Trophoblast cell (in vitro differentiated cells and primary cell): ENCODE results near the gene TPM2.

Experiments
- DNase-seq, 2 donors: peaks; one replicate each; pipeline ENCODE4 v3.0.0-alpha.2; 2016
- H2AFZ ChIP-seq: 2 replicates; pipeline ENCODE4 v1.6.1; 2013; ENCODE audit warnings: low read length, moderate library complexity, mild to moderate bottlenecking; ENCODE audit not compliant: insufficient read depth, poor library complexity
- H2AK5ac ChIP-seq: 2 replicates; pipeline ENCODE4 v1.6.1; 2013; ENCODE audit warnings: mild to moderate bottlenecking, low read length
- H2BK120ac ChIP-seq: 2 replicates; pipeline ENCODE4 v1.6.1; 2013; ENCODE audit warnings: low read length, mild to moderate bottlenecking, moderate library complexity; ENCODE audit not compliant: insufficient read depth, poor library complexity
- H2BK12ac ChIP-seq: 2 replicates; pipeline ENCODE4 v1.6.1; 2013; ENCODE audit warnings: mild to moderate bottlenecking, low read length, moderate library complexity
- H2BK5ac ChIP-seq: 2 replicates; pipeline ENCODE4 v1.6.1; 2013; ENCODE audit warnings: low read length, low read depth, moderate library complexity, mild to moderate bottlenecking; ENCODE audit not compliant: poor library complexity
- H3K14ac ChIP-seq: 2 replicates; pipeline ENCODE4 v1.6.1; 2013; ENCODE audit warnings: mild to moderate bottlenecking, low read length
- H3K18ac ChIP-seq: 2 replicates; pipeline ENCODE4 v1.6.1; 2013; ENCODE audit warnings: mild to moderate bottlenecking, low read length
- H3K23ac ChIP-seq: 2 replicates; pipeline ENCODE4 v1.6.1; 2013; ENCODE audit warnings: low read length
- H3K27ac ChIP-seq: 2 replicates; pipeline ENCODE4 v1.5.1; 2013; ENCODE audit warnings: low read depth, mild to moderate bottlenecking, inconsistent platforms, low read length, moderate library complexity
- H3K27me3 ChIP-seq: 2 replicates; pipeline ENCODE4 v1.6.1; 2013; ENCODE audit warnings: inconsistent platforms, mild to moderate bottlenecking, low read length, moderate library complexity; ENCODE audit not compliant: insufficient read depth
- H3K36me3 ChIP-seq, 2 experiments: 1 replicate in 1 of 2; 2 replicates in 1 of 2; pipeline ENCODE4 v1.6.1; 2013; ENCODE audit warnings: low read length in 2 of 2, mild to moderate bottlenecking in 2 of 2, moderate library complexity in 1 of 2; ENCODE audit not compliant: insufficient read depth in 2 of 2, control insufficient read depth in 1 of 2
- H3K4ac ChIP-seq: 2 replicates; pipeline ENCODE4 v1.6.1; 2013; ENCODE audit warnings: low read depth, mild to moderate bottlenecking, low read length, moderate library complexity
- H3K4me1 ChIP-seq, 2 experiments: 1 replicate in 1 of 2; 2 replicates in 1 of 2; pipeline ENCODE4 v1.6.1; 2013; ENCODE audit warnings: low read length in 2 of 2, mild to moderate bottlenecking in 2 of 2, moderate library complexity in 1 of 2; ENCODE audit not compliant: insufficient read depth in 2 of 2, control insufficient read depth in 1 of 2
- H3K4me2 ChIP-seq: 2 replicates; pipeline ENCODE4 v1.6.1; 2013; ENCODE audit warnings: inconsistent platforms, mild to moderate bottlenecking, low read length, moderate library complexity
- H3K4me3 ChIP-seq: 2 replicates; pipeline ENCODE4 v1.5.1; 2013; ENCODE audit warnings: mild to moderate bottlenecking, low read depth, low read length, inconsistent platforms
- H3K79me1 ChIP-seq: one replicate; pipeline ENCODE4 v1.6.1; 2013; ENCODE audit warnings: low read length
- H3K79me2 ChIP-seq: 2 replicates; pipeline ENCODE4 v1.6.1; 2013; ENCODE audit warnings: low read length, mild to moderate bottlenecking; ENCODE audit not compliant: control insufficient read depth, insufficient read depth, poor library complexity
- H3K9ac ChIP-seq: 2 replicates; pipeline ENCODE4 v1.6.1; 2013; ENCODE audit warnings: mild to moderate bottlenecking, low read length
- H3K9me3 ChIP-seq: 2 replicates; pipeline ENCODE4 v1.6.1; 2013; ENCODE audit warnings: low read depth, mild to moderate bottlenecking, control low read depth, inconsistent platforms, low read length; ENCODE audit not compliant: insufficient read depth
- H4K12ac ChIP-seq: 2 replicates; pipeline ENCODE4 v1.6.1; 2013; ENCODE audit warnings: low read depth, mild to moderate bottlenecking, low read length, moderate library complexity
- H4K8ac ChIP-seq: 2 replicates; pipeline ENCODE4 v1.6.1; 2013; ENCODE audit warnings: low read depth, mild to moderate bottlenecking, low read length, moderate library complexity
- H4K91ac ChIP-seq: one replicate; pipeline ENCODE4 v1.6.1; 2013; ENCODE audit warnings: low read depth, mild to moderate bottlenecking, low read length, moderate library complexity
- WGBS: extraction: QIAGEN DNeasy Blood & Tissue Kit; methylation state at CpG from one replicate; pipeline ENCODE4 v1.1.7; 2013; ENCODE audit warnings: missing lambda C conversion rate; ENCODE audit not compliant: insufficient read length, insufficient coverage; ENCODE audit errors: extremely low coverage; 5-methylcytosine and 5-hydroxymethylcytosine counted together

TPM2 gene

GRCh38 chr9:35708146-35708545, 18.4 kb upstream of the TPM2 start:
- no peak overlapping the region for H2AFZ ChIP-seq
- H3K9me3 ChIP-seq, result peaks cover 1% of the 10 kb centered on the region
- no peaks in the 10 kb centered on the region for H3K4me1 ChIP-seq
- H3K27me3 ChIP-seq, result no peaks in the 10 kb centered on the region
- H3K18ac ChIP-seq, result no peak overlapping the region
- no peak for DNase-seq
- peaks cover 80 to 84% of the 10 kb centered on the region in 2 experiments for H3K36me3 ChIP-seq
- H2AK5ac ChIP-seq, result no peak overlapping the region
- no peak overlapping the region for H3K14ac ChIP-seq
- no peak overlapping the region for H2BK12ac ChIP-seq
- H3K4ac ChIP-seq, result no peak overlapping the region
- no peak overlapping the region for H4K91ac ChIP-seq
- no CpG with 5 or more reads among the region's 4 CpGs for WGBS
- H3K4me3 ChIP-seq, result no peak overlapping the region
- no peaks in the 10 kb centered on the region for H3K79me1 ChIP-seq
- H3K79me2 ChIP-seq, result no peaks in the 10 kb centered on the region
- no peak overlapping the region for H3K27ac ChIP-seq
- H2BK5ac ChIP-seq, result no peak overlapping the region
- H3K9ac ChIP-seq, result no peak overlapping the region
- H3K4me2 ChIP-seq, result no peak overlapping the region
- H4K8ac ChIP-seq, result no peak overlapping the region
- H3K23ac ChIP-seq, result no peak overlapping the region
- H2BK120ac ChIP-seq, result no peak overlapping the region
- no peak overlapping the region for H4K12ac ChIP-seq

GRCh38 chr9:35706951-35707350, 17.2 kb upstream of the TPM2 start:
- no peak overlapping the region for H4K8ac ChIP-seq
- H3K9ac ChIP-seq, result no peak overlapping the region
- no peak for DNase-seq
- no peak overlapping the region for H3K23ac ChIP-seq
- H2BK5ac ChIP-seq, result no peak overlapping the region
- no peak overlapping the region for H2AFZ ChIP-seq
- peaks cover 1% of the 10 kb centered on the region for H3K9me3 ChIP-seq
- H3K4ac ChIP-seq, result no peak overlapping the region
- WGBS, result no CpG with 5 or more reads among the region's 10 CpGs
- H3K27me3 ChIP-seq, result no peaks in the 10 kb centered on the region
- H3K27ac ChIP-seq, result no peak overlapping the region
- no peak overlapping the region for H3K4me2 ChIP-seq
- H3K36me3 ChIP-seq, result peaks cover 77 to 82% of the 10 kb centered on the region in 2 experiments
- no peak overlapping the region for H3K4me3 ChIP-seq
- H4K12ac ChIP-seq, result no peak overlapping the region
- H4K91ac ChIP-seq, result no peak overlapping the region
- no peaks in the 10 kb centered on the region for H3K4me1 ChIP-seq
- no peak overlapping the region for H2BK120ac ChIP-seq
- no peaks in the 10 kb centered on the region for H3K79me2 ChIP-seq
- H3K79me1 ChIP-seq, result no peaks in the 10 kb centered on the region
- no peak overlapping the region for H3K18ac ChIP-seq
- H2AK5ac ChIP-seq, result no peak overlapping the region
- no peak overlapping the region for H2BK12ac ChIP-seq
- H3K14ac ChIP-seq, result no peak overlapping the region

- Histone ChIP-seq H2AK5ac (no peak overlapping the region), H3K4ac (no peak overlapping the region), H2BK5ac (no peak overlapping the region), H3K4me3 (no peak overlapping the region), H3K18ac (no peak overlapping the region), H2BK120ac (no peak overlapping the region), H3K9ac (no peak overlapping the region), H3K27me3 (no peaks in the 10 kb centered on the region), H3K14ac (no peak overlapping the region), H4K8ac (no peak overlapping the region), H4K91ac (no peak overlapping the region), H3K79me1 (no peaks in the 10 kb centered on the region), H3K27ac (no peak overlapping the region), H2AFZ (no peak overlapping the region), H3K23ac (no peak overlapping the region), H3K79me2 (no peaks in the 10 kb centered on the region), H3K9me3 (peaks cover 1% of the 10 kb centered on the region), H4K12ac (no peak overlapping the region), H2BK12ac (no peak overlapping the region), H3K36me3 (peaks cover 72 to 82% of the 10 kb centered on the region in 2 experiments), H3K4me1 (no peaks in the 10 kb centered on the region), H3K4me2 (no peak overlapping the region)
- DNase-seq, result no peak
- WGBS, result no CpG with 5 or more reads among the region's 7 CpGs
Measured at GRCh38 chr9:35705836-35706430, 16.2 kb upstream of the TPM2 start.

DNA sequence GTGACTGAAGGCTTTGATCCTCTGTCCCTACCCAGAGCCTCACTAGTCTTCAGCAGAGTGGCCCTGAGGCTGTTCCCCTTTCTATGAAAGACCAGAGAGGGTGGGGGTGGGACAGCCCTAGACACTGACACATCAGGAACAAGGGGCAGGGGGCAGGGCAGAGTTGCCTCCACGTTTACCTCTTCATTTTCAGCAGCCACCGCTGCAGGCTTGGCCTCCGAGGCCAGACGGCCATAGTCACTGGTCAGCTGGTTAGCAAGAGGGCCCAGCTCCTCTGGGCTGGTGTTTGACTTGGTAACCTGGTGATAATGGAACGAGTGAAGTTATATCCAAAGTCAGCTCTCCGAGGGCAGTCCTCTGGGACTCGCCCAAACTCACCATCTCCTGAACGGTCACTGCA, 15.6 kb upstream of the TPM2 start:
- Histone ChIP-seq H3K79me1 (no peaks in the 10 kb centered on the region), H2BK120ac (no peak overlapping the region), H2AFZ (no peak overlapping the region), H3K23ac (no peak overlapping the region), H3K79me2 (no peaks in the 10 kb centered on the region), H3K9ac (no peak overlapping the region), H3K36me3 (peaks cover 68 to 80% of the 10 kb centered on the region in 2 experiments), H2AK5ac (no peak overlapping the region), H3K27me3 (no peaks in the 10 kb centered on the region), H3K18ac (no peak overlapping the region), H3K14ac (no peak overlapping the region), H3K4ac (no peak overlapping the region), H4K91ac (no peak overlapping the region), H3K4me2 (no peak overlapping the region), H3K4me3 (no peak overlapping the region), H3K4me1 (no peaks in the 10 kb centered on the region), H4K12ac (no peak overlapping the region), H2BK5ac (no peak overlapping the region), H4K8ac (no peak overlapping the region), H3K27ac (no peak overlapping the region), H3K9me3 (peaks cover 1% of the 10 kb centered on the region), H2BK12ac (no peak overlapping the region)
- no CpG with 5 or more reads among the region's 8 CpGs for WGBS
- DNase-seq, result no peak
